B cell (primary cell): Measurements from ENCODE around the gene CTIF. TPM values are rescaled to one million over a fixed set of nuclear protein-coding genes. Genes with fewer than 3 reads are reported as not detected.
"Not testable (repeated sequence)": the region's sequence is repeated elsewhere in the genome, so short reads cannot be mapped to it uniquely, and the experiment has no call there.

Experiments
- ATAC-seq: fragments of 200-7000 bp; cut with Tn5 transposase; one replicate; pipeline ENCODE4 v1.10.0; 2021; ENCODE audit warnings: low read depth, mild to moderate bottlenecking, moderate number of reproducible peaks, moderate library complexity
- CTCF ChIA-PET: fragments of 350-600 bp; sonication (Branson Sonifier 250); formaldehyde crosslinking; loops from one replicate; lab custom pipeline; 2021; ENCODE audit warnings: antibody characterized with exemption, inconsistent platforms; lab: Charles Lee
- POLR2A ChIA-PET: fragments of 350-600 bp; sonication (Branson Sonifier 250); formaldehyde crosslinking; loops from one replicate; lab custom pipeline; 2021; ENCODE audit warnings: antibody characterized with exemption; lab: Charles Lee
- DNase-seq: peaks from one replicate; pipeline ENCODE4 v3.0.0; 2013
- H2AFZ ChIP-seq: 2 replicates; pipeline ENCODE4 v1.6.1; 2012; ENCODE audit warnings: mild to moderate bottlenecking, low read depth, low read length; ENCODE audit not compliant: insufficient read depth, poor library complexity, severe bottlenecking
- H3K27ac ChIP-seq, 2 donors: 1 replicate in 1 of 2; 2 replicates in 1 of 2; pipeline ENCODE4 v1.5.1; 2012 to 2013; ENCODE audit warnings: low read length in 2 of 2, mild to moderate bottlenecking in 2 of 2, moderate library complexity in 1 of 2
- H3K27me3 ChIP-seq, 4 experiments: fragments of 200-600 bp in 1 of 4; sonication (generic) in 1 of 4; replicated peaks in 1 of 4; 1 replicate in 2 of 4; 2 replicates in 2 of 4; pipeline versions ENCODE4 v1.6.1 to v1.7.0; 2013 to 2016; ENCODE audit warnings: low read length in 3 of 4, mild to moderate bottlenecking in 2 of 4, mixed read lengths in 1 of 4, moderate library complexity in 1 of 4; ENCODE audit not compliant: insufficient read depth in 4 of 4, control insufficient read depth in 3 of 4; ENCODE audit errors: control extremely low read depth in 1 of 4
- H3K36me3 ChIP-seq, 2 experiments: replicated peaks in 1 of 2; 1 replicate in 1 of 2; 2 replicates in 1 of 2; pipeline versions ENCODE4 v1.6.1 to v1.7.1; 2013; ENCODE audit warnings: low read length in 1 of 2; ENCODE audit not compliant: insufficient read depth in 2 of 2, control insufficient read depth in 1 of 2; ENCODE audit errors: control extremely low read depth in 1 of 2, extremely low read depth in 1 of 2
- H3K4me1 ChIP-seq, 2 donors: fragments of 200-600 bp in 1 of 2; sonication (generic) in 1 of 2; 1 replicate in 1 of 2; 2 replicates in 1 of 2; pipeline versions ENCODE4 v1.5.1 to v1.6.1; 2013 to 2017; ENCODE audit warnings: low read length in 2 of 2; ENCODE audit not compliant: control insufficient read depth in 2 of 2, insufficient read depth in 2 of 2
- H3K4me2 ChIP-seq: replicated peaks from 2 replicates; pipeline ENCODE3; 2012; ENCODE audit warnings: mild to moderate bottlenecking, low read depth, low read length; ENCODE audit not compliant: poor library complexity, severe bottlenecking
- H3K4me3 ChIP-seq, 5 experiments: fragments of 200-600 bp in 1 of 5; sonication (generic) in 1 of 5; 1 replicate in 3 of 5; 2 replicates in 2 of 5; pipeline versions ENCODE4 v1.5.1 to v1.7.0; 2011 to 2016; ENCODE audit warnings: low read length in 4 of 5, mild to moderate bottlenecking in 4 of 5, low read depth in 2 of 5, control low read depth in 1 of 5, moderate library complexity in 1 of 5; ENCODE audit not compliant: insufficient read depth in 1 of 5; ENCODE audit errors: control extremely low read depth in 1 of 5, extremely low read depth in 1 of 5
- H3K79me2 ChIP-seq: fragments of 200-600 bp; sonication (generic); one replicate; pipeline ENCODE4 v1.6.0; 2016; ENCODE audit warnings: low read length; ENCODE audit not compliant: control insufficient read depth, insufficient read depth
- H3K9ac ChIP-seq: fragments of 200-600 bp; sonication (generic); 2 replicates; pipeline ENCODE4 v1.6.1; 2017; ENCODE audit warnings: mild to moderate bottlenecking, low read length, moderate library complexity
- H3K9me3 ChIP-seq, 3 donors: one replicate each; pipeline versions ENCODE4 v1.6.1 to v1.7.1; 2013; ENCODE audit warnings: low read length in 2 of 3; ENCODE audit not compliant: control insufficient read depth in 2 of 3, insufficient read depth in 1 of 3; ENCODE audit errors: control extremely low read depth in 1 of 3
- H4K20me1 ChIP-seq: 2 replicates; pipeline ENCODE4 v1.6.0; 2012; ENCODE audit warnings: mild to moderate bottlenecking, low read length; ENCODE audit not compliant: insufficient read depth, control insufficient read depth, poor library complexity, severe bottlenecking
- H3K27ac Mint-ChIP-seq: one replicate; pipeline ENCODE4 v1.8.0; 2021; ENCODE audit warnings: mixed read lengths
- H3K27me3 Mint-ChIP-seq: one replicate; pipeline ENCODE4 v1.8.0; 2021; ENCODE audit warnings: mixed read lengths
- H3K4me1 Mint-ChIP-seq: one replicate; pipeline ENCODE4 v1.8.0; 2021; ENCODE audit warnings: mixed read lengths
- H3K4me3 Mint-ChIP-seq: one replicate; pipeline ENCODE4 v1.8.0; 2021; ENCODE audit warnings: mixed read lengths
- H3K9me3 Mint-ChIP-seq: one replicate; pipeline ENCODE4 v1.8.0; 2022; ENCODE audit warnings: mixed read lengths; ENCODE audit not compliant: insufficient read depth
- EZH2 ChIP-seq: IDR thresholded peaks from 2 replicates; pipeline ENCODE4 v1.6.1; 2012; ENCODE audit warnings: borderline replicate concordance, low read depth, mild to moderate bottlenecking, moderate library complexity, low read length; ENCODE audit not compliant: insufficient read depth, poor library complexity, severe bottlenecking
- WGBS: methylation state at CpG from one replicate; pipeline ENCODE4 v1.1.5; 2013; ENCODE audit warnings: missing lambda C conversion rate; ENCODE audit not compliant: insufficient coverage; 5-methylcytosine and 5-hydroxymethylcytosine counted together
- intact Hi-C: fragments of 100-400 bp; cut with micrococcal nuclease; formaldehyde crosslinking; loops from one replicate; pipeline ENCODE4 v1.10.0; 2022
- polyA plus RNA-seq: library from polyadenylated mRNA; depleted of rRNA; stranded (reverse); fragments of >200 nt; gene quantifications from 2 replicates; pipeline ENCODE4 v1.2.3, GENCODE V29; 2012
- total RNA-seq, 2 donors: library from RNA; stranded (reverse); fragments of 120-200 nt in 1 of 2; gene quantifications; 1 replicate in 1 of 2; 2 replicates in 1 of 2; pipeline versions ENCODE4 v1.2.3 to v1.2.4, GENCODE V29; 2013 to 2022
- TF ChIP-seq, protein P1 (sequence below): fragments of 200-600 bp; IDR thresholded peaks from one replicate; pipeline ENCODE4 v1.8.0; 2022; ENCODE audit warnings: antibody characterized with exemption, mild to moderate bottlenecking

CTIF gene
- total and polyA plus RNA-seq, 2 donors (not counting 1 experiment from before 2014, with no cell fraction given): 3.6 to 16.2 TPM

DNA sequence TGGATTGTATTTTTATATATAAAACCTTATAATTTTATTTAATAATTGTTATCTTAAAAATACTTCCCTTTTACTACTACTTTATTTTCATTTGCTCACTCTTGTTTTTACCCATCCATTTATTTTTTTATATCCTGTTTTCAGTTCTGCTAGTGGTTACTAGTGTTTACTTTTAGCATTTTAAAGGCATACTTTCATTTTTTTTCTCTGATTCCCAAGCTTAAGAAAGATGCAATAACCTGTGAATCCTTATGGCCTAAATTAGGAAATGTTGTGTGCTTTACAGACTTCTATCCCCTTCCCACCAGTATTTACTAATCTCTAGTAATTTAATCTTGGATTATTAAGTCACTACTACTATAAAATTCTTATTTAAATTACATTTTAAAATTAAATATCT is 272.0 kb downstream of the CTIF start:
- no peak overlapping the region for H3K4me3 Mint-ChIP-seq
- no peaks in the 10 kb centered on the region for H3K27me3 Mint-ChIP-seq
- POLR2A ChIA-PET: no interaction called here
- Histone ChIP-seq H3K27me3 (no peaks in the 10 kb centered on the region), H3K27ac (no peak overlapping the region), H3K4me1 (peaks cover 6 to 29% of the 10 kb centered on the region in 2 donors), H3K4me2 (no peak overlapping the region), H3K4me3 (no peak overlapping the region), H3K79me2 (no peaks in the 10 kb centered on the region), H3K9ac (no peak overlapping the region), H4K20me1 (no peaks in the 10 kb centered on the region), H3K9me3 (no peaks in the 10 kb centered on the region), H2AFZ (no peak overlapping the region), H3K36me3 (no peaks in the 10 kb centered on the region)
- no peak for ATAC-seq
- no peaks in the 10 kb centered on the region for H3K9me3 Mint-ChIP-seq
- CTCF ChIA-PET: no interaction called here
- peaks cover 37% of the 10 kb centered on the region for H3K4me1 Mint-ChIP-seq
- TF ChIP-seq, protein P1, sequence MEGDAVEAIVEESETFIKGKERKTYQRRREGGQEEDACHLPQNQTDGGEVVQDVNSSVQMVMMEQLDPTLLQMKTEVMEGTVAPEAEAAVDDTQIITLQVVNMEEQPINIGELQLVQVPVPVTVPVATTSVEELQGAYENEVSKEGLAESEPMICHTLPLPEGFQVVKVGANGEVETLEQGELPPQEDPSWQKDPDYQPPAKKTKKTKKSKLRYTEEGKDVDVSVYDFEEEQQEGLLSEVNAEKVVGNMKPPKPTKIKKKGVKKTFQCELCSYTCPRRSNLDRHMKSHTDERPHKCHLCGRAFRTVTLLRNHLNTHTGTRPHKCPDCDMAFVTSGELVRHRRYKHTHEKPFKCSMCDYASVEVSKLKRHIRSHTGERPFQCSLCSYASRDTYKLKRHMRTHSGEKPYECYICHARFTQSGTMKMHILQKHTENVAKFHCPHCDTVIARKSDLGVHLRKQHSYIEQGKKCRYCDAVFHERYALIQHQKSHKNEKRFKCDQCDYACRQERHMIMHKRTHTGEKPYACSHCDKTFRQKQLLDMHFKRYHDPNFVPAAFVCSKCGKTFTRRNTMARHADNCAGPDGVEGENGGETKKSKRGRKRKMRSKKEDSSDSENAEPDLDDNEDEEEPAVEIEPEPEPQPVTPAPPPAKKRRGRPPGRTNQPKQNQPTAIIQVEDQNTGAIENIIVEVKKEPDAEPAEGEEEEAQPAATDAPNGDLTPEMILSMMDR: no peak
- no peak for TF ChIP-seq EZH2
- intact Hi-C loops: no loop called here
- no peak for DNase-seq
- no peak overlapping the region for H3K27ac Mint-ChIP-seq

DNA sequence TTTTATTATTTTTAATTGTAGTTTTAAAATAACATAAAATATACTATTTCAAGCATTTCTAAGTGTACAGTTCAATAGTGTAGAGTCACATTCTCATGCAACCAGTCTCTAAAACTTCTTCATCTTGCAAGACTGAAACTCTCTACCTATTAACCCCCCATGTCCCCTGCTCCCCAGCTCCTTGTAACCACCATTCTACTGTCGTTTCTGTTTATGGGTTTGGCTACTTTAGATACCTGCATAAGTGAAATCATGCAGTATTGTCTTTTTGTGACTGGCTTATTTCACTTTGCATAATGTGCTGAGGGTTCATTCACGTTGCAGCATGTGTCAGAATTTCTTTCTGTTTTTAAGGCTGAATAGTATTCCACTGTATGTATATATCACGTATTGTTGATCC is 272.6 kb downstream of the CTIF start:
- Histone ChIP-seq H3K36me3 (no peaks in the 10 kb centered on the region), H3K9ac (no peak overlapping the region), H2AFZ (no peak overlapping the region), H3K79me2 (no peaks in the 10 kb centered on the region), H3K27me3 (no peaks in the 10 kb centered on the region), H3K4me2 (no peak overlapping the region), H3K4me3 (no peak overlapping the region), H3K27ac (no peak overlapping the region), H3K9me3 (no peaks in the 10 kb centered on the region), H4K20me1 (no peaks in the 10 kb centered on the region), H3K4me1 (peaks cover 6 to 29% of the 10 kb centered on the region in 2 donors)
- peaks cover 37% of the 10 kb centered on the region for H3K4me1 Mint-ChIP-seq
- DNase-seq (no peak), ATAC-seq (no peak)
- POLR2A ChIA-PET: no interaction called here
- TF ChIP-seq EZH2: no peak
- TF ChIP-seq, protein P1: no peak
- intact Hi-C loops: no loop called here
- 60% methylated on average over 1 of the region's 3 CpGs for WGBS
- no peak overlapping the region for H3K27ac Mint-ChIP-seq
- H3K9me3 Mint-ChIP-seq: no peaks in the 10 kb centered on the region
- H3K27me3 Mint-ChIP-seq: no peaks in the 10 kb centered on the region
- CTCF ChIA-PET: no interaction called here
- no peak overlapping the region for H3K4me3 Mint-ChIP-seq

DNA sequence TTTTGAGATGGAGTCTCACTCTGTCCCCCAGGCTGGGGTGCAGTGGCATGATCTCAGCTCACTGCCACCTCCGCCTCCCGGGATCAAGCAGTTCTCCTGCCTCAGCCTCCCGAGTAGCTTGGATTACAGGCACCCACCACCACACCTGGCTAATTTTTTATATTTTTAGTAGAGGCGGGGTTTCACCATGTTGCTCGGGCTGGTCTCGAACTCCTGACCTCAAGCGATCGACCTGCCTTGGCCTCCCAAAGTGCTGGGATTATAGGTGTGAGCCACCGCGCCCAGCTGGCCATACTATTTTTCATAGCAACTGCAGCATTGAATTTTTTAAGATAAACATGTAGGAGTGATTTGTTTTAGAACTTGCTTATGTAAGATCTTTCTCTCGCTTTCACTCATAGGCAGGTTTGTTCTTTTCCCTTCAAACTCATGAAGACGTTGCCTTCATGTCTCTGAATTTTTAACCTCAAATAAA is 273.2 kb downstream of the CTIF start:
- H2AFZ ChIP-seq, DNase-seq, ATAC-seq, H3K4me3 Mint-ChIP-seq, H3K4me3 ChIP-seq, H3K27me3 ChIP-seq, H3K27ac Mint-ChIP-seq, H3K27me3 Mint-ChIP-seq, POLR2A ChIA-PET, H3K9me3 ChIP-seq, H3K27ac ChIP-seq, H3K4me2 ChIP-seq, H3K79me2 ChIP-seq, H3K9me3 Mint-ChIP-seq, H4K20me1 ChIP-seq, intact Hi-C loops, CTCF ChIA-PET, H3K36me3 ChIP-seq, H3K9ac ChIP-seq: not testable (repeated sequence)
- no CpG with 5 or more reads among the region's 12 CpGs for WGBS
- H3K4me1 Mint-ChIP-seq: peaks cover 32% of the 10 kb centered on the region
- peaks cover 6 to 26% of the 10 kb centered on the region in 2 donors for H3K4me1 ChIP-seq
